HG03280 (cell line): ENCODE results near the gene IL6ST.
"Not testable (repeated sequence)": the region's sequence is repeated elsewhere in the genome, so short reads cannot be mapped to it uniquely, and the experiment has no call there.

Source experiments
- ATAC-seq: cut with Tn5 transposase; IDR thresholded peaks from one replicate; pipeline ENCODE4 v1.9.1; 2021; ENCODE audit warnings: mild to moderate bottlenecking, moderate library complexity; ENCODE audit not compliant: unreplicated experiment

The IL6ST gene

DNA sequence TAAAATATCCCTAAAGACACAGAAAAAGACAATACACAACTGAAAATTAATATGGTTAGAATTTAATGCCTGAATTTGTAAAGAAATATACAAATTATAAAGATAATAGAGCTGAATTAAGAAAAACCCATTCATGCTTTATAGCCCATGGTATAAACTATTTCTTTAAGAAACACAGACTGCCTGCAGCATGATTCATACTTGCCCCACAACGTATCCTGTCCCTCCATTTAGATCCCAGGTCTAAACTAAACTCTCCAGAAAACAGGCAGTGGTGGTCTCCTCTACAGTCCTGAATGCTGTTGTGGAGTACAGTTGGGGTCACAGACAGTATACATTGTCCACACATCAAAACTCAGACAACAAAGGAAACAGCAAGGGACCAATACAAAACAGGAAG lies 24.8 kb downstream of the IL6ST start:
- no peak for ATAC-seq

DNA sequence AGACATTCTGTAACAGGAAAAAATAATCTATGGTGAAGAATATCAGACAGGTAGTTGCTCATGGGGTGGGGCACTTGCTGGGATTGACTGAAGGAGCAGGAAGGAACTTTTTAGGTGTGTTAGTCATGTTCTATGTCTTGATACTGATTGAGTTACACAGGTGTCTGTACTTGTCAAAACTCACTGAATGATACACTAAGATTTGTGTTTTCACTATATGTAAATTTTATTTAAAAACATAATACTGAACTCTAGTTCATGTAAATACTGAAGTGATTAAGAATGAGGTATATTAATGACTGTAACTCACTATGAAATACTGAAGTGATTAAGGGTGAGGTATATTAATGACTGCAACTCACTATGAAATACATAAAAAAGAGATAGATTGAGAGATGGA lies 28.5 kb downstream of the IL6ST start:
- no peak for ATAC-seq

GRCh38 chr5:55965525-55965924 lies 29.2 kb downstream of the IL6ST start:
- no peak for ATAC-seq

- ATAC-seq: no peak
These were observed 34.0 kb downstream of the IL6ST start for GRCh38 chr5:55960779-55961178.

DNA sequence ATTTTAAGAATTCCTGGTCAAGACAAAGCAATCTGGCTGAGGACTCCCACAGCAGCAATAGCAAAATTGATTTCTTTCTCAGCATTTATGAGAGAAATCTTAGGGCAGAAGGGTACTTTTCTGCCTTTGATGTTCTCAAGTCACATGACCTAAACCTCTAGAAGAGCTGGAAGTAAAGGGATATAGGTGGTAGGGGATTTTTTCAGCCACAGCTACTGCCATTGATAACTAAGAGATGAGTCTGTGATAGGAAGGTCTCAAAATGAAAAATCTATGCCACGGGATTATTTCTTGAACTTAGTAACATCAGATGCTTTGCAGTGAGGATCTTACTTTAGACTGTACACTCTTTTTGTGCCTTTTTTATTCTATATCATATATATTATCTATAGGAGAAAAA lies 35.6 kb downstream of the IL6ST start:
- ATAC-seq: no peak

DNA sequence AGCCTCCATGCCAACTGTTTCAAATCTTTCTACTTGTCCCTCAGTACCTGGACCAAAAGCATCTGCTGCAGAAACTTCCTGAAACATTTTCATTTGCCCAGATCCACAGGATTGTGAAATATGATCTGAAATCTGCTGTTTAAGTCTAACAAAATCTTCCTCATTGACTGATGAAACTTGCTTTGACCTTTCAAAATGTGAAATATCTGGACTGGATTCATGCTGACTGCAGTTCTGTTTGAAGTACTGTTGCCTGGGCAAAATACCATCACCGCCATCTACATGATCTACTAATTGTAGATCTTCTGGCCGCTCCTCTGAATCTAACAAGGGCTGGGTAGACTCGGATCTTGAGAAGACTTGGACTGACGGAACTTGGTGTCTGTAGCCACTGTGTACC lies 53.6 kb downstream of the IL6ST start:
- not testable (repeated sequence) for ATAC-seq

DNA sequence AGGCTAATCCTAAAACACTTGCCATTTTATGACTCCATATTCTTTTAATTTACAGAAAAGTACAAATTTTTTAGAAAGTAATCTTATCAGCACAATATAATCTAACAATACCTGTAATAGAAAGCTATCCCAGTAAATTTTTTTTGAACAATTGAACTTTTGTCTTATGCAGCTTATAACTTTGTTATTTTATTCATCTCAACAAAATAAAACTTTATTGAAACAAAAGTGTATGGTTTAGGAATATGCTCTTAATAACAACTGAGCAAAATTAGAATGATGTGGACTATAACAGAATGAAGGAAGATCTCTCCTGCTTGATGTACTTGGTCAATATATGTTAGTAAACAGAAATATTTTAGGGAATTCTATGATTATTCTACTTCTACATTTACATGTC lies 57.2 kb downstream of the IL6ST start:
- ATAC-seq: not testable (repeated sequence)

GRCh38 chr5:55936100-55936693 lies 58.6 kb downstream of the IL6ST start:
- no peak for ATAC-seq

DNA sequence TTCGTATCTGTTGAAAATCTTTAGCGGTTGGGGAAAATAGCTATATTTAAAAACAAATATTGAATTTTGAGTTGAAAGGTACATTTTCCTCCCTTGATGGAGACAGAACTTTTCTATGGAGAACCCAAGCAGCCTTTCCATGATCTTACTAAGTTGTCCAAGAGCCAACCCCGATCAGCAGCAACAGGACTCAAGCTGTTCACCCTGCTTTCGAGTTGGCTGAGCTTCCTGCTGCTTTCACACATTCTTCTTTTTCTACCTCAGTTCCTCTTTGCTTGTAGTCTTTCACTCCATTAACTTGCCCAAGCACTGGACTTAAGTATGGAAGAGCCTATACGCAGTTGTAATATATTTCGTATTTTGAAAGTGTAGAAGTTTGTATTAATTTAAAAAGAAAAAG lies 59.4 kb downstream of the IL6ST start:
- no peak for ATAC-seq

DNA sequence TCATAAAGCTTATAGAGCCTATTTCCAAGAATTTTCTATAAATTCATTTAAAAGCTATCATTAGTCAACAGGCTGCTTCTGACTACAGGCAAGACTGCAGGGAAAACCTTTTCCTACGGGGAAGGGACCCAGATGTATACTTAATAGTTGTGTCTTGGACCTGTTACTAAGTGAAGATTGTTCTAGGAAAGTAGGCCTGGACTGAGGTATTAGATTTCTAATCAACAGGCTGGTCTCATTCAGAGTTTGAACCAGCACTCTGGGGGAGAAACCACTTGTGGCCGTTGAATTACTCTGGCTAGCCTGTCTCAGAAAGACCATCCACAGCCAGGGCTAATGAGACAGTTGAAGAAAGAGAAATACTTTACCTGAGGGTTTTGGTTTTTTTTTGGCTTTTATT lies 60.0 kb downstream of the IL6ST start:
- ATAC-seq: no peak

- no peak for ATAC-seq
These were observed 60.6 kb downstream of the IL6ST start for GRCh38 chr5:55934115-55934613.

DNA sequence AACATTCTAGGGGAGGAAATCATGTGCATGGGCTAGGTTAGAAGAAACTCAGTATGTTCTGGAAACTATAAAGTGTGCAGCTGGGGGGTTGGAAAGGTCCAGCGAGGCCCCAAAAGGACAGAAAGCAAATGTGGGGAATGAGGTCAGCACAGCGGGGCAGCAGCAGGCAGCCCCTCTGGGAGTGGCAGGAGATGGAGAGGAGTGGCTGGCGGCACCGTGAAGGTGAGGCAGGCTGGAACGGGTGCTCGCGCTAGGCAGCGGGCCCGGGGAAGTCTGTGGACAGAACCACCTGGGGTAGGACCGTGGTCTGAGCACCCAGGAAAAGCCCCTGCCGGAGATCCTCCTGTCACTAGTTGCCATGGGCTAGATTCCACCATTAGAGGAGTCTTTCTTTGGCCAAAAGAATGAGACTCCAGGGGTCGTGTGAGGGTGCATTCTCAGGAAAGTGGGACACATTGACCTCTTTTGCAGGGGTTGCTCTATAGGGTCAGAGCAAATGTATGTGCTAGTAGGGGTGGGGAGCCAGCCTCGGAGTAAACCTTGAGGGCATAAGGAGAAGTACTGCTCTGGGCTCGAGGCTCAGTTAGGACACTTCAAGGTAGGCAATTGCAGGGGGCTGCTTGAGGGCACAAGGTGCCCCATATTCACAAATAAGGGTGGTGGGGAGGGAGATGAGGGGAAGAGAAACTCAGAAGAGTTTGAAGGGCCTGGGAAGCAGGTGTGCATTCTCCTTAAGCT lies 61.2 kb downstream of the IL6ST start:
- no peak for ATAC-seq

DNA sequence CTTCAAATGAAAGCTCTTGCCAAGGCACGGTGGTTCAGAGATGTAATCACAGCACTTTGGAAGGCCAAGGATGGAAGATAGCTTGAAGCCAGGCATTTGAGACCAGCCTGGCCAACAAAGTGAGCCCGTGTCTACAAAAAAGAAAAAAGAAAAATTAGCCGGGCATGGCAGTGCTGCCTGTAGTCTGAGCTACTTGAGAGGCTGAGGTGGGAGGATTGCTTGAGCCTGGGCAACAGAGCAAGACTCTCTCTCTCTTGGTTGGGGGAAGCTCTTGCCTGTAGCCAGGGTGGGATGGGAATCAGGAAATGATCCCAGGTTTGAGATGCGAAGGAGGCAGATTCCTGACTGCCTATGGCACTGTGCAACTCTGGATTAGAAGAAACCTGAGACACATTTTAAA lies 62.1 kb downstream of the IL6ST start:
- no peak for ATAC-seq

DNA sequence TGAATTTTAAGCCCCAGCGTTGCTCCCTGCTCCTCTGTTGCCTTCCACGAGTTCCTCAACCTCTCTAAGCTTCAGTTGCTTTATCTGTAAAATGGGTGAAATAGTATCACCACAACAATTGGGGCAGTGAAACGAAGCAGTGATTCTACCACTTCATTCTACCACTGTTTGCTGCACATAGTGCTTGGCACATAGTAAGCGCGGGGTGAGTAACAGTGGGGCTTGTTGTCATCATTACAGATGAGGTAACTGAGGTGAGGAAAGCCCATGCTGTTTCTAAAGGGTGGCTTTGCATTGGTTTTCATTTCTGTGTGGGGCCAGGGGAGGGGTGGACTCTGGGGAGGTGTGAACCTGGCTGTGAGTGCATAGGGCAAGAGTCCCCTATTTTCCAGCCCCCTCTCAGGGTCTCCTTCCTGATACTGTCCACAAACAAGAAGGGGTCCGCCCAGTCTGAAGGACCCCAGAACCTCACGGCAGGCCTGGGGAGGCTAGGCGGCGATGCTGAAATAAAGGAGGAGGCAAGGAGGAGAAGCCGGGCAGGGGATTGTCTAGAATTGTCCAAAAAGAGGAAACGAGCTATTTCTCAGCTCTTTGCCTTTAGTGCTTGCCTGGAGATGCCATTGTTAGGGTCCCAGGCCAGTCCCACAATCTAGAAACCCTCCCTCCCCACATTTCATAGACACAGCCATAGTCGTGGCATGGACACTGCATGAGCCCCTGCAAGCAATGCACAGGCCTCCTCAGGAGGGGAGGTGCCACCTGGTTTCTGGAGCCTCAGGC lies 65.6 kb downstream of the IL6ST start:
- no peak for ATAC-seq

- no peak for ATAC-seq
These were observed 66.7 kb downstream of the IL6ST start for GRCh38 chr5:55927861-55928655.

DNA sequence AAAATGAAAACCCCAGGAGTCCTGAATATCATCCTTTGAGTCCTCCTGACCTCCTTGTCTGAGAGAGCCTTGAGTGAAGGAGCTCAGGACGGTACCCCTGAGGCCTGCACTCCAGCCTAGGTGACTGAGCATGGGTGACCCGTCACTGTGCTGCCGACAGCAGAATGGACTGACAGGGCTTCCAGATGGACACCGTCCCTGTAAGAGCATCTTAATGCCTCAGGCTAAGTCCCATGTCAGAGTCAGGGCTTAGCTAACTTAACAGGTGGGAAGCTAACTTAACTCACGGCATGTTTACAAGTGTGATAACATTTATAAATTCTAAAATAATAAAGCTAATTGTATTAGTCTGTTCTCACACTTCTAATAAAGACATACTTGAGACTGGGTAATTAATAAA lies 68.3 kb downstream of the IL6ST start:
- ATAC-seq: no peak

GRCh38 chr5:55925712-55926111 lies 69.1 kb downstream of the IL6ST start:
- no peak for ATAC-seq

DNA sequence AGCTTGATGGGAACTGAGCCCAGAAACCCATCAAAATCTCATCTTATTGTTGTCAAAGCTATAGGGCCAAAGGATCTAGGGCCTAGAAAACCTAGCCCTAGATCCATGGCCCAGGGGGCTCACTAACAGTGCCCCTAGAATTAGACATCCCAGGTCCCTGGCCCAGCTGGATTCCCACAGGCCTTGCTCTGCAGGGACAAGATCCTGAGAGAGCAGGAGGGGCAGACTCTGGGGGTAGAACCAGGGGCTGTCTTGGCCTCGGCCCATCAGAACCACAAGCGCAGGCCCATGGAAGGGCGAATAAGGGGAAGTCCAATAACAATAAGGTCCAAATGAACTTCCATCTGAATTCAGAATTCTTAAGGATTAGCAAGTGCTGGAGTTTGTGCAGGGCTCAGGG lies 69.6 kb downstream of the IL6ST start:
- ATAC-seq: no peak

GRCh38 chr5:55924744-55925143 lies 70.0 kb downstream of the IL6ST start:
- ATAC-seq: no peak

GRCh38 chr5:55923865-55924500 lies 70.8 kb downstream of the IL6ST start:
- no peak for ATAC-seq
